Measurements from ENCODE around the gene SLC35F6.

SLC35F6 gene

GRCh38 chr2:26822877-26823276 is 58.8 kb downstream of the SLC35F6 start:
- DNase-seq (ENCODE audit: low read depth): no peak
